ENCODE results near the gene TRIM38. TPM values are rescaled to one million over a fixed set of nuclear protein-coding genes. Genes with fewer than 3 reads are reported as not detected.

TRIM38 gene
- total and polyA plus RNA-seq, 8 donors = 1.5 to 5.8 (median 2.5) TPM

- Histone ChIP-seq H3K27ac (no peak overlapping the region), H3K4me3 (no peak overlapping the region)
- intact Hi-C loops (cut with DNase I) = loop anchor here in 1 of 3 donors (10.0 kb wide), 1 partner anchor 165 kb away; no protein-coding TSS in a partner anchor
Observed at GRCh38 chr6:25949695-25950094, 12.9 kb upstream of the TRIM38 start.

GRCh38 chr6:25950297-25950696 is 12.3 kb upstream of the TRIM38 start:
- intact Hi-C loops (cut with DNase I) = no loop called here
- Histone ChIP-seq H3K4me3 (no peak overlapping the region), H3K27me3 (no peaks in the 10 kb centered on the region), H3K36me3 (no peaks in the 10 kb centered on the region), H3K4me1 (no peaks in the 10 kb centered on the region), H3K9me3 (no peaks in the 10 kb centered on the region), H3K27ac (no peak overlapping the region)
- FAIRE-seq (no peak), DNase-seq (no peak), ATAC-seq (no peak)
- no peak for TF ChIP-seq CTCF (IDR thresholded peaks at IDR 0.05)
- WGBS, 2 donors = 78 to 79% methylated on average over 4 of the region's 4 CpGs

More at GRCh38 chr6:25949695-25950094, 12.9 kb upstream of the TRIM38 start:
- ATAC-seq (no peak), FAIRE-seq (no peak), DNase-seq (no peak)
- H3K4me1 ChIP-seq = no peaks in the 10 kb centered on the region
- 77 to 83% methylated on average over 1 of the region's 1 CpG for WGBS, 2 donors
- no peaks in the 10 kb centered on the region for H3K9me3 ChIP-seq
- H3K36me3 ChIP-seq = no peaks in the 10 kb centered on the region
- no peak for TF ChIP-seq CTCF (IDR thresholded peaks at IDR 0.05)
- H3K27me3 ChIP-seq = no peaks in the 10 kb centered on the region

- H3K4me3 ChIP-seq = no peak overlapping the region
- no peaks in the 10 kb centered on the region for H3K27me3 ChIP-seq
- 73 to 75% methylated on average over 7 of the region's 7 CpGs for WGBS, 2 donors
- no peaks in the 10 kb centered on the region for H3K4me1 ChIP-seq
- H3K9me3 ChIP-seq = no peaks in the 10 kb centered on the region
- no peak for TF ChIP-seq CTCF (IDR thresholded peaks at IDR 0.05)
- intact Hi-C loops (cut with DNase I) = no loop called here
- ATAC-seq (no peak), DNase-seq (no peak), FAIRE-seq (no peak)
- no peak overlapping the region for H3K27ac ChIP-seq
- no peaks in the 10 kb centered on the region for H3K36me3 ChIP-seq
Observed at GRCh38 chr6:25951296-25952032, 11.1 kb upstream of the TRIM38 start.

GRCh38 chr6:25952535-25952934 is 10.1 kb upstream of the TRIM38 start:
- H3K36me3 ChIP-seq = no peaks in the 10 kb centered on the region

More at GRCh38 chr6:25952535-25952934, 10.1 kb upstream of the TRIM38 start:
- intact Hi-C loops (cut with DNase I) = no loop called here
- Histone ChIP-seq H3K4me1 (no peaks in the 10 kb centered on the region), H3K27me3 (no peaks in the 10 kb centered on the region), H3K27ac (no peak overlapping the region), H3K4me3 (no peak overlapping the region), H3K9me3 (no peaks in the 10 kb centered on the region)
- 53 to 60% methylated on average over 2 of the region's 2 CpGs for WGBS, 2 donors
- ATAC-seq (no peak), DNase-seq (no peak), FAIRE-seq (no peak)
- no peak for TF ChIP-seq CTCF (IDR thresholded peaks at IDR 0.05)

Data from pancreas (tissue), 10 donors.